ENCODE measurements around the gene TST.

GRCh38 chr22:36971341-36972125, 47.7 kb downstream of the TST start:
- TF ChIP-seq CTCF (IDR thresholded peaks at IDR 0.05; ENCODE audit: poor library complexity, severe bottlenecking) (no peak), EZH2 (IDR thresholded peaks at IDR 0.05; ENCODE audit: borderline replicate concordance, insufficient read depth, low read length, poor library complexity, severe bottlenecking) (no peak), EP300 (conservative IDR thresholded peaks at IDR 0.05; ENCODE audit: poor library complexity, severe bottlenecking) (no peak), REST (IDR thresholded peaks at IDR 0.05; ENCODE audit: borderline replicate concordance) (no peak), TAF1 (IDR thresholded peaks at IDR 0.05; ENCODE audit: low read depth) (no peak), POLR2AphosphoS5 (IDR thresholded peaks at IDR 0.05) (no peak), RAD21 (conservative IDR thresholded peaks at IDR 0.05) (no peak), MXI1 (conservative IDR thresholded peaks at IDR 0.05; ENCODE audit: poor library complexity, severe bottlenecking) (no peak), SMC3 (conservative IDR thresholded peaks at IDR 0.05; ENCODE audit: poor library complexity) (no peak)
